GM23338 (cell line): ENCODE measurements around the gene SERINC5. TPM values are rescaled to one million over a fixed set of nuclear protein-coding genes. Genes with fewer than 3 reads are reported as not detected.

ENCODE experiments used
- ATAC-seq: fragments of 200-7000 bp; cut with Tn5 transposase; 3 replicates; pipeline ENCODE4 v1.9.1; 2020
- DNase-seq: peaks from one replicate; pipeline ENCODE4 v3.0.0-alpha.2; 2015; ENCODE audit warnings: low spot score
- H2AFZ ChIP-seq: fragments of 200-600 bp; sonication (generic); 2 replicates; pipeline ENCODE4 v1.8.0; 2016; ENCODE audit warnings: antibody characterized with exemption, mild to moderate bottlenecking, moderate library complexity
- H3F3A ChIP-seq: fragments of 200-600 bp; sonication (generic); replicated peaks from 2 replicates; pipeline ENCODE4 v1.8.0; 2017; ENCODE audit warnings: antibody characterized with exemption, mixed run types, low read depth
- H3K27ac ChIP-seq: fragments of 200-600 bp; sonication (generic); 2 replicates; pipeline ENCODE4 v1.6.1; 2016; ENCODE audit warnings: low read depth
- H3K27me3 ChIP-seq: fragments of 200-600 bp; sonication (generic); 2 replicates; pipeline ENCODE4 v1.8.0; 2016; ENCODE audit warnings: mild to moderate bottlenecking, mixed run types, moderate library complexity; ENCODE audit not compliant: insufficient read depth
- H3K36me3 ChIP-seq: fragments of 200-600 bp; sonication (generic); 2 replicates; pipeline ENCODE4 v1.8.0; 2016; ENCODE audit warnings: mild to moderate bottlenecking; ENCODE audit not compliant: insufficient read depth
- H3K4me1 ChIP-seq: fragments of 200-600 bp; sonication (generic); 2 replicates; pipeline ENCODE4 v1.8.0; 2016; ENCODE audit warnings: mild to moderate bottlenecking, moderate library complexity; ENCODE audit not compliant: insufficient read depth
- H3K4me2 ChIP-seq: fragments of 200-600 bp; sonication (generic); 2 replicates; pipeline ENCODE4 v1.7.1; 2017; ENCODE audit warnings: mixed run types
- H3K4me3 ChIP-seq: fragments of 200-600 bp; sonication (generic); 2 replicates; pipeline ENCODE4 v1.6.1; 2016; ENCODE audit warnings: mixed run types
- H3K79me2 ChIP-seq: fragments of 200-600 bp; sonication (generic); replicated peaks from 2 replicates; pipeline ENCODE4 v1.8.0; 2017; ENCODE audit warnings: mild to moderate bottlenecking; ENCODE audit not compliant: insufficient read depth
- H3K9me2 ChIP-seq: fragments of 200-600 bp; sonication (generic); 2 replicates; pipeline ENCODE4 v1.8.0; 2017; ENCODE audit not compliant: insufficient read depth
- H4K20me1 ChIP-seq: fragments of 200-600 bp; sonication (generic); replicated peaks from 2 replicates; pipeline ENCODE4 v1.8.0; 2017; ENCODE audit warnings: mild to moderate bottlenecking; ENCODE audit not compliant: insufficient read depth
- H3K27ac Mint-ChIP-seq: 2 replicates; pipeline ENCODE4 v1.8.0; 2020; ENCODE audit warnings: inconsistent platforms, mild to moderate bottlenecking, moderate library complexity, mixed read lengths
- H3K27me3 Mint-ChIP-seq: 3 replicates; pipeline ENCODE4 v1.8.0; 2022; ENCODE audit warnings: low read depth, mild to moderate bottlenecking, moderate library complexity, mixed read lengths, inconsistent platforms; ENCODE audit not compliant: insufficient read depth, poor library complexity
- H3K36me3 Mint-ChIP-seq: 3 replicates; pipeline ENCODE4 v1.8.0; 2021; ENCODE audit warnings: low read depth, mild to moderate bottlenecking, inconsistent platforms, moderate library complexity, mixed read lengths
- H3K4me1 Mint-ChIP-seq: 3 replicates; pipeline ENCODE4 v1.8.0; 2020; ENCODE audit warnings: mild to moderate bottlenecking, inconsistent platforms, mixed read lengths
- H3K4me3 Mint-ChIP-seq: 3 replicates; pipeline ENCODE4 v1.8.0; 2021; ENCODE audit warnings: moderate library complexity, mild to moderate bottlenecking, inconsistent platforms, mixed read lengths
- H3K9me3 Mint-ChIP-seq: 3 replicates; pipeline ENCODE4 v1.8.0; 2020; ENCODE audit warnings: moderate library complexity, mild to moderate bottlenecking, inconsistent platforms, mixed read lengths
- EZH2 ChIP-seq: fragments of 200-600 bp; sonication (generic); IDR thresholded peaks from one replicate; pipeline ENCODE4 v1.8.0; 2017; ENCODE audit warnings: antibody characterized with exemption, mild to moderate bottlenecking, low read depth; ENCODE audit not compliant: unreplicated experiment
- EZH2phosphoT487 ChIP-seq: fragments of 200-600 bp; sonication (generic); IDR thresholded peaks from one replicate; pipeline ENCODE4 v1.8.1; 2018; ENCODE audit warnings: antibody characterized with exemption; ENCODE audit not compliant: unreplicated experiment
- JUNB ChIP-seq: IDR thresholded peaks from one replicate; pipeline ENCODE4 v1.6.1; 2016; ENCODE audit warnings: antibody characterized with exemption; ENCODE audit not compliant: unreplicated experiment
- REST ChIP-seq: IDR thresholded peaks from one replicate; pipeline ENCODE4 v1.6.1; 2018; ENCODE audit warnings: antibody characterized with exemption; ENCODE audit not compliant: unreplicated experiment
- STAT1 ChIP-seq: IDR thresholded peaks from one replicate; pipeline ENCODE4 v1.6.1; 2016; ENCODE audit warnings: antibody characterized with exemption; ENCODE audit not compliant: unreplicated experiment
- polyA plus RNA-seq: library from polyadenylated mRNA; unstranded; fragments of >200 nt; fragmentation: Nextera tagmentation; extraction: Ambion mirVana; gene quantifications from 2 replicates; pipeline ENCODE4 v1.2.1, GENCODE V29; 2016
- total RNA-seq: library from RNA; depleted of rRNA; stranded (reverse); fragments of >200 nt; shearing (Covaris generic); gene quantifications from 2 replicates; pipeline ENCODE4 v1.2.3, GENCODE V29; 2014
- TF ChIP-seq, protein P1 (sequence below): IDR thresholded peaks from 2 replicates; pipeline ENCODE4 v1.6.1; 2016; ENCODE audit warnings: antibody characterized with exemption

Gene SERINC5
- total and polyA plus RNA-seq, 2 experiments from 2014 or later, result 34.0 to 107 TPM

DNA sequence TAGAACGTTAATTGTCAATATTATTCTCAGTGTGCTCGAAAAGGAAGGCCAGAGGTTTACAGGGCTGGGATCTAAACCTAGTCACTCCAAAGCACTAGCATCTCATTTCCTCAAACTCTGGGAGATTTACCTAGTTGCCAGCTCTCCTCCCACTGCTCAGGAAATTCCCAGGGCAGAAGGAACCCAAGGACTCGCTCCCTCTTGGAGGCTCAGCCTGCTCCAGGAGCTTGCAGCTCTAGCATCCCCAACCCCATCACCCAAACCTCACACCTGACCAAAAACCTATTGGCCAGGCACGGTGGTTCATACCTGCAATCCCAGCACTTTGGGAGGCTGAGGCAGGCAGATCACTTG lies 26.0 kb downstream of the SERINC5 start:
- Histone ChIP-seq H3K4me3 (no peak overlapping the region), H3K36me3 (no peaks in the 10 kb centered on the region), H3K9me2 (no peaks in the 10 kb centered on the region), H4K20me1 (peaks cover 27% of the 10 kb centered on the region; the same call in 1 of the 2 replicates), H3K79me2 (peaks cover 98% of the 10 kb centered on the region), H3K27me3 (no peaks in the 10 kb centered on the region), H2AFZ (no peak overlapping the region), H3F3A (0 out of 2 replicates have a peak, but pooled peaks cover 4% of the 10 kb centered on the region), H3K4me1 (peaks cover 54% of the 10 kb centered on the region), H3K27ac (peak overlapping the region; percentile 21), H3K4me2 (0 out of 2 replicates have a peak overlapping the region, but pooled peaks have one; percentile 17)
- H3K4me3 Mint-ChIP-seq, result no peak overlapping the region
- ATAC-seq (peak; percentile 81), DNase-seq (peak; percentile 49)
- H3K27me3 Mint-ChIP-seq, result peaks cover 3% of the 10 kb centered on the region
- peaks cover 38% of the 10 kb centered on the region for H3K4me1 Mint-ChIP-seq
- TF ChIP-seq REST, result no peak
- TF ChIP-seq JUNB, result no peak
- TF ChIP-seq, protein P1, sequence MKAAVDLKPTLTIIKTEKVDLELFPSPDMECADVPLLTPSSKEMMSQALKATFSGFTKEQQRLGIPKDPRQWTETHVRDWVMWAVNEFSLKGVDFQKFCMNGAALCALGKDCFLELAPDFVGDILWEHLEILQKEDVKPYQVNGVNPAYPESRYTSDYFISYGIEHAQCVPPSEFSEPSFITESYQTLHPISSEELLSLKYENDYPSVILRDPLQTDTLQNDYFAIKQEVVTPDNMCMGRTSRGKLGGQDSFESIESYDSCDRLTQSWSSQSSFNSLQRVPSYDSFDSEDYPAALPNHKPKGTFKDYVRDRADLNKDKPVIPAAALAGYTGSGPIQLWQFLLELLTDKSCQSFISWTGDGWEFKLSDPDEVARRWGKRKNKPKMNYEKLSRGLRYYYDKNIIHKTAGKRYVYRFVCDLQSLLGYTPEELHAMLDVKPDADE, result no peak
- no peak for TF ChIP-seq EZH2
- no peak for TF ChIP-seq STAT1
- H3K9me3 Mint-ChIP-seq, result no peaks in the 10 kb centered on the region
- H3K27ac Mint-ChIP-seq, result no peak overlapping the region
- H3K36me3 Mint-ChIP-seq, result no peaks in the 10 kb centered on the region

DNA sequence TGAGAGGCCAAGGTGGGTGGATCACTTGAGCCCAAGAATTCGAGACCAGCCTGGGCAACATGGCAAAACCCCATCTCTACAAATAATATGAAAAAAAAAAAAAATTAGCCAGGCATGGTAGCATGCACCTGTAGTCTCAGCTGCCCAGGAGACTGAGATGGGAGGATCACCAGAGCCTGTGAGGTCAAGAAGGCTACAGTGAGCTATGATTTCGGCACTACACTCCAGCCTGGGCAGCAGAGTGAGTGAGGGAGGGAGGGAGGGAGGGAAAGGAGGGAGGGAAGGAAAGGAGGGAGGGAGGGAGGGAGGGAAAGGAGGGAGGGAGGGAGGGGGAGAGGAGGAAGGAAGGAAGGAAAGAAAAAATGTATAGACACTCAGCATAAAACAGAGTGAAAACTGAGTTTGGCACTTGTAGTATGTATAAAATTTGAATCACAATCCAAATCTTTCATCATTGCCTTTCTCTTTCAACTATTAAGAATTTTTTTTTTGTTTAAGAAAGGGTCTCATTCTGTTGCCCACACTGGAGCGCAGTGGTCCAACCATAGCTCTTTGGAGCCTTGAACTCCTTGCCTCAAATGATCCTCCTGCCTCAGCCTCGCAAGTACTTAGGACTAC lies 27.8 kb downstream of the SERINC5 start:
- no peak; the same call in 2 of the 3 replicates for ATAC-seq
- H2AFZ ChIP-seq, result no peak overlapping the region
- no peaks in the 10 kb centered on the region for H3K27me3 ChIP-seq
- H4K20me1 ChIP-seq, result peaks cover 31% of the 10 kb centered on the region
- H3K4me1 Mint-ChIP-seq, result peaks cover 30% of the 10 kb centered on the region
- 0 out of 2 replicates have a peak, but pooled peaks cover 4% of the 10 kb centered on the region for H3F3A ChIP-seq
- DNase-seq, result no peak
- no peaks in the 10 kb centered on the region for H3K36me3 ChIP-seq
- H3K27ac Mint-ChIP-seq, result no peak overlapping the region
- peaks cover 44% of the 10 kb centered on the region for H3K4me1 ChIP-seq
- H3K4me3 ChIP-seq, result no peak overlapping the region
- H3K36me3 Mint-ChIP-seq, result 0 out of 3 replicates have a peak, but pooled peaks cover 2% of the 10 kb centered on the region
- no peak for TF ChIP-seq STAT1
- no peak for TF ChIP-seq EZH2phosphoT487
- peaks cover 98% of the 10 kb centered on the region for H3K79me2 ChIP-seq
- H3K9me3 Mint-ChIP-seq, result no peaks in the 10 kb centered on the region
- peaks cover 3% of the 10 kb centered on the region for H3K27me3 Mint-ChIP-seq
- H3K9me2 ChIP-seq, result no peaks in the 10 kb centered on the region
- no peak overlapping the region for H3K4me2 ChIP-seq
- no peak overlapping the region for H3K4me3 Mint-ChIP-seq
- peak overlapping the region; percentile 53; the same call in 1 of the 2 replicates for H3K27ac ChIP-seq
